Stimulated activated CD8-positive, alpha-beta memory T cell treated with anti-CD3 and anti-CD28 coated beads, Interleukin-12 subunit alpha, Interleukin-12 subunit beta, amount 100 ng/mL, for 24 hours (primary cell): ENCODE data around the gene TNIP2.
"Not testable (repeated sequence)": the region's sequence is repeated elsewhere in the genome, so short reads cannot be mapped to it uniquely, and the experiment has no call there.

Source experiments
- DNase-seq: peaks from one replicate; pipeline ENCODE4 v3.0.0-alpha.2; 2020; ENCODE audit errors: extremely low read depth

Gene TNIP2

DNA sequence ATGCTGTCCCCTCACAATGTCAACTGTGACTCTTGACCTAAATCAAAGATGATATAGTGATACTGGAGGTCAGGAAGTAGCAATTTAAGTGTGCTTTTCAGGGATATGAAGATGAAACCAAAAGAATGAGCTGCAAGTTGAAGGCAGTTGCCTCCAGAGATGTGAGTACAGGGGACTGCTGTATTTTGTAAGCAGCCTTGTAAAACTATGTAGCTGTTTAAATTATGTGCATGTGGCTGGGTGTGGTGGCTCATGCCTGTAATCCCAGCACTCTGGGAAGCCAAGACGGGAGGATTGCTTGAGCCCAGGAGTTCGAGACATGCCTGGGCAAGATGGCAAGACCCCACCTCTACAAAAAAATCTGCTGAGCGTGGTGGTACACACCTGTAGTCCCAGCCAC lies 15.1 kb upstream of the TNIP2 start:
- DNase-seq: no peak

GRCh38 chr4:2768921-2769336 lies 12.8 kb upstream of the TNIP2 start:
- no peak for DNase-seq

- DNase-seq: no peak
Observed at GRCh38 chr4:2768124-2768523, 12.0 kb upstream of the TNIP2 start.

DNA sequence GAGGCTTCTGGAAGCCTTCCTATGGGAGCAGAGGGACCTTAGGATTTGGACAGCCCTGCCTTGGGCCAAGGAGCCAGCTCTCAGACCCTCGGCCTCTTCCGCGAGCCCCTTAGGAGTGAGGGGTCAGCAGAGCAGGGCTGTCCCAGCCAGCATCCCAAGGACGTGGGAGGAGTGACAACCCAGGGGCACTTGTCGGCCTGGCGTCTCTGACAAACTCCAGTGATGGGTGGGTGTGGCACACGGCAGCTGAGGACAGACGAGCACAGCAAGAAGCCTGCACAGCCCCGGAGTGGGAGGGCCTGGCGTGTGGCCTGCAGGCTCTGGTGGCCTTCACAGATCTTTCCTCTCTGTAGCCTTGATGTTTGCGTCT lies 11.6 kb upstream of the TNIP2 start:
- DNase-seq: no peak

- DNase-seq: no peak
Observed at GRCh38 chr4:2767046-2767704, 11.0 kb upstream of the TNIP2 start.

DNA sequence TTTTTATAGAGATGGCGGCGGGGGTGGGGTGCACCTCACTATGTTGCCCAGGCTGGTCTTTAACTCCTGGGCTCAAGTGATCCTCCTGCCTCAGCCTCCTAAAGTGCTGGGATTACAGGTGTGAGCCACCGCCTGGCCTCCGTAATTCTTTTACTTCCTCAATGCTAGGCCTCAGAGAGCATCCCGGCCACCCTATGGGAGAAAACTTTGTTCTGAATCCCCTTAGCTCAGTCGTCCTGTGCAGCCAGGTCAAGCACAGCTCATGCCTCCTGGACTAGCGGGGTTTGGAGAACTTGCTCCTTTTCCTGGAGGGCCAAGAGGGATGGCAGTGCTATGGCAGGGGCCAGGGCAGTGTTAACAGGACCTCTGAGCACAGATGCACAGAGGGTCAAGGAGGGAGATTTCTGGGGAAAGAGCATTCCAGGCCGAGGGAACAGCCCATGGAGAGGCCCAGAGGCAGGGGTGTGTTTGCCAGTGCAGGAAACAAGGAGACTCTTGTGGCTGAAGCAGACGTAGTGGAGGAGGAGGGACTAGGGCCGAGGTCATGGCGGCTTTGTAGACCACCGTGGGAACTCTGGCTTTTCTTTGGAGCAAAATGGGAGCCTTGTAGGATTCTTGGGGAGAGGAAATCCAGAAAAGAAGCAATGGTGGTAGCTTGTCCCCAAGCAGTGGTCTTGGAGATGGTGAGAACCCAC lies 9.8 kb upstream of the TNIP2 start:
- no peak for DNase-seq

- no peak for DNase-seq
Observed at GRCh38 chr4:2763511-2763967, 7.4 kb upstream of the TNIP2 start.

- DNase-seq: not testable (repeated sequence)
Observed at GRCh38 chr4:2762486-2763370, 6.6 kb upstream of the TNIP2 start.

DNA sequence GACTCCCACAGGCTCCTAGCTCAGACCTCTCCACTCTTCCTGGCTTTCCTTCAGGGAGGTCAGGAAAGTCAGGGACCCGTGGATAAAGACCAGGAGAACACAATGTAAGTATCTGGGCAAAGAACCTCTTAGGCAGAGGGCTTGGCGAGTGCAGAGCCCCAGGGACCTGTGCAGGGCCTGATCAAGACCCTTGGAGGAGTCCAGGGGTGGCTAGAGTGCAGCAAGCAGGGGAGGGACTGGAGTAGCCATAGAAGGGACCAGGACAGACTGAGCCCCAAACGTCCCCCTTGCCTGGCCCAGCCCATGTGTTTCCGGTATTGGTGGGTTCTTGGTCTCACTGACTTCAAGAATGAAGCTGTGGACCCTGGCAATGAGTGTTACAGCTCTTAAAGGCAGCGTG lies 5.9 kb upstream of the TNIP2 start:
- no peak for DNase-seq

DNA sequence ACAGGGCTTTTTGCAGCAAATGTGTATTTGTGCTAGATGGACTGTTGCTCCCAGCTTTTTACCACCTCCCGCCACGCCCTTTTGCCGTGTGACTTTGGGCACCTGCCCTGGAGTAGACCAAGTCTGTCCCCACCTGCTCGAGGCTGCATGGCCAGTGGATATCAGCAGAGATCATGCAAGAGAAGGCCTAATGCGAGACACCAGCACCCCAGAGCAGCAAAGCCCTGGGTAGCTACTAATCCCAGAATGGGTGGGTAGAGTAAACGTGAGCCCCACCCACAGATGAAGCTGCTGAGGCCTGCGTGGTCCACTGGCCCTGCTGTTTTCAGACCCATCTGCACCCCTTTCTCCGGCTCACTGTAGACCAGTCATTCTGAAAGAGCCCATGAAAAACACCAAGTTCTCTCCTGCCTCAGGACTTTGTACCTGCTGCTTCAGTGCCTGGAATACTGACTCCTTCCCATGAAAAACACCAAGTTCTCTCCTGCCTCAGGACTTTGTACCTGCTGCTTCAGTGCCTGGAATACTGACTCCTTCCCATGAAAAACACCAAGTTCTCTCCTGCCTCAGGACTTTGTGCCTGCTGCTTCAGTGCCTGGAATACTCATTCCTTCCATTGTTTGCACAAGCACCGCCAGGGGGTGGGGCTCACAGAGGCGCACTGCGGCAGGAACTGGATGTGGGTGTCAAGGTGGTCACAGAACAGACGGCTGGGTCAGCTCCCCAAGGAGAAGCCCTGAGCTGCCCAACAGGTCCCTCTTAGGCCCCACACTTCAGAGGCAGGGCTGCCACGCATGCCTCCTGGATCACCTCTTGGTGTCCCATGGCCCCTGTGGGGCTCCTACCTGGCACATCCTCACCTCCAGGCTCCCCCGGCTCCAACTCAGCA lies 5.1 kb upstream of the TNIP2 start:
- no peak for DNase-seq

DNA sequence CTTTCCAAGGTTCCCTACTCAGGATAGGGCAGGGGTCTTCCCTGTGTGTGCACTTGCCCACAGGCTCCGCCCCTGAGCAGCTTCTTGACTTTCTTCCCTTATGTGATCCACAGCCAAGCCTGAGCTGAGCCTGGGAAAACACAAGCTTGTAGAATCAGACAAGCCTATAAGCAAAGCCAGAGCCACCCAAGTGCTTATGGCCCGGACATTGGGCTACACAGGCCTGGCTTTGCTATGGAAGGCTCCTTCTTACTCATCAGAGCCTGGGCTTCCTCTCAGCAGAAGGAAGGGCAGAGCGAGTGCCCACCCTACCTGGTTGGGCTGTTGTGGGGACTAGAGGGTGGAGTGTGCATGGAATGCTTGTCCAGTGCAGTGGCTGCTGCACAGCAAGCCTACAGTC lies 1.3 kb upstream of the TNIP2 start:
- no peak for DNase-seq

GRCh38 chr4:2756691-2757350 lies 685 bp upstream of the TNIP2 start:
- DNase-seq: no peak

DNA sequence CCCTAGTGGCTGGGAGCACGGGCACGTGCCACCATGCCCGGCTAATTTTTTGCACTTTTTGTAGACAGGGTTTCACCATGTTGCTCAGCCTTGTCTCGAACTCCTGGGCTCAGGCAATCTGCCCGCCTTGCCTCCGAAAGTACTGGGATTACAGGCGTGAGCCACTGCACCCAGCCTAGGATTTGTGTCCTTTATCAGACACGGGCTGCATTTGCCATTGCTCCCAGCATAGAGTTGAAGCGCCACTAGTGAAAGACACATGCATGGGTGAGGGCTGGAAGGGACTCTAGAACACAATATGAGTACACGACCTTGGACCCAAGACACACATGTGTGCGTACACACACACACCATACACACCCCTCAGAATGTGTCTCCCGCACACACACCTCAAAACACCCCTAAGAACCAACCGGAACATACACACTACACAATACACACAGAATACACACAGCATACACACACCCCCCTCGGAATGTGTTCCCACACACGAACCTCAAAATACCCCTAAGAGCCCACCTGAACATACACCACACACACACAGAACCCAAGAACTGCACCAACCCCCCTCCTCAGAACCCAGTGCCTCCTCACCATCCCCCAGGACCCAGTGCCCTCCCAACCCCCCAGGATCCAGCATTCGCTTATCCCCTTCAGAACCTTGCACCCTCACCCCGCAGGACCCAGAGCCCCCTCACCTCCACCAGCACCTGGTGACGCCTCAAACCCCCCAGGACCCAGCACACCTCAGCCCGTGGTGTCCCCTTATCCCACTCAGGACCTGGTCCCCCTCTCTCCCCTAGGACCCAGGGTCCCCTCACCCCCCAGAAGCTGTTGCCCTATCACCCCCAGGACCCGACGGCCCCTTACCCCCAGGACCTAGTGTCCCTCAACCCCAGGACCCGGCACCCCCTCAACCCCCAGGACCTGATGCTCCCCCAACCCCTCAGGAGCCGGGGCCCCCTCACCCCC lies 1.0 kb downstream of the TNIP2 start:
- no peak for DNase-seq

- no peak for DNase-seq
Observed at GRCh38 chr4:2753436-2753835, 2.7 kb downstream of the TNIP2 start.

DNA sequence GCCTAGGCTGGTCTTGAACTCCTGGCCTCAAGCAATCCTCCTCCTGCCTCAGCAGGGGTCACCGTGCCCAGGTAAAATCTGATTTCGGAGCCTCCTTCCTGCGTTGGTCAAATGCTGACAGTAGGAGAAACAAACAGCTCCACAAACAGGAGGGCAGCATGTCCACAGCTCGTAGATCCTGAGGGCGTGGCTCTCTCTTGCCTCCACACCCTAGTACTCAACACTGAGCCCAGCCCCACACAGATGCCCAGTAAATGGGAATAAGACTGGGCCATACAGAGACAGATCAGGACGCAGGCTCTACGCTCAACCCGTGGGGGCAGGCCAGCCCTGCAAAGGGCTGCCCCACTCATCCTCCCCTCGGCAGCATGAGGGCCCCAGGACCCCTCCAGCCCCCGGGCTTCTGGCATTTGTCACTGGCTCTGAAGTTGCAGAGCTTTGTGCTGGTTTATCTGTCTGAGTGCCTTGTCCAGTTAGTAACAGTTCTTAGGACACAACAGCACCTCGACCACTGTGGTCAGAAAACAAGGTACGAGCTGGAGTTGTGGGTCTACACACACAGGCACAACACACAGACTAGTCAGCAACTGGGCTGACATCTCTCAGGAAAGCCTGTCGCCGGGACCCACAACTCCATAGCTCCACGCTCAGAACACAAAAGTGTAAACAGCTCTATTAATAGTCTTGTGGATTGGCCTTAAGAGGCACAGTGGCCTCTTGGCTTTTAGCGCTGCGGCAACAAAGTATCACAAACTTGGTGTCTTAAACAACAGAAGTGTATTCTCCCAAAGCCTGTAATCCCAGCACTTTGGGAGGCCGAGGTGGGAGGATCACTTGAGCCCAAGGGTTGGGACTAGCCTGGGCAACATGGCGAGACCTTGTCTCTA lies 5.2 kb downstream of the TNIP2 start:
- no peak for DNase-seq

GRCh38 chr4:2746891-2747695 lies 9.0 kb downstream of the TNIP2 start:
- no peak for DNase-seq

DNA sequence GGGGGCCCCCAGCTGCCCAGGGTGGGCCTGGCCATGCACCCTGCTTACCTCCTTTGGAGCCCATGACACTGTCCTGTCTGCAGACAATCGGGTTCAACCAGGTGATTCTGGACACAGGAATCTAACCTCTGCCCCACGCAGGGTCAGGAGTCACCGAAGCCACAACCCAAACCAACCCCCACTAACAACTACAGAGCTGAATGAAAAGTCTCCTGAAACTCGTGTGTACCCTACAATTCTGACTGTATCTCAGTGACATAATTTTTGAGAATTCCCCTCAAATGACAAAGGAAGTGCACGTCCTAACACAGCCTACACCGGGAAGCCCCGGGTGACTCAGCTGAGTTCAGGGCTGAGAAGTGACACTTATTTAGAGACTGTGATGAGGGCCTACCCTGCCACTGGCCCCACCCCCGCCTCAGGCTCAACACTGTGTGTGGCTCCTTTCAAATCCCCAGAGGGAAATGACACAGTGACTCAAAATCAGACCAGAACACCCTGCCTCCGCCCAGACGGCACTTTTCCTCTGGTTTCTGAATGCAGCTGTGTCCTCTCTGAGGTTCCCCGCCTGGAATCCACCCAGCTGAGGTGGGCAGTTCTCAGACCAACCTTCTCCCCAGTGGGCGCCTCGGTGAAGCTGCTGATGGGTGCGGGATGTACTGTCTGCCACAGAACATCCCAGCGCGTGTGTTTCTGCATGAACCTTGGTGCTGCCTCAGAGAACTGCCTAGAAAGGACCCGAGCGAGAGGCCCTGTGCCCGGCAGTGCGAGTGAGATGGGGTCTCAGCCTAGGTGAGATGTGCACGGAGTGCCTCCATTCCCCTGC lies 9.9 kb downstream of the TNIP2 start:
- DNase-seq: peak; percentile 87
